HG03139 (cell line): ENCODE results near the gene SPRR2E.
"Not testable (repeated sequence)": the region's sequence is repeated elsewhere in the genome, so short reads cannot be mapped to it uniquely, and the experiment has no call there.

ENCODE experiments used
- ATAC-seq: cut with Tn5 transposase; IDR thresholded peaks from one replicate; pipeline ENCODE4 v1.9.1; 2021; ENCODE audit not compliant: unreplicated experiment

Gene SPRR2E

DNA sequence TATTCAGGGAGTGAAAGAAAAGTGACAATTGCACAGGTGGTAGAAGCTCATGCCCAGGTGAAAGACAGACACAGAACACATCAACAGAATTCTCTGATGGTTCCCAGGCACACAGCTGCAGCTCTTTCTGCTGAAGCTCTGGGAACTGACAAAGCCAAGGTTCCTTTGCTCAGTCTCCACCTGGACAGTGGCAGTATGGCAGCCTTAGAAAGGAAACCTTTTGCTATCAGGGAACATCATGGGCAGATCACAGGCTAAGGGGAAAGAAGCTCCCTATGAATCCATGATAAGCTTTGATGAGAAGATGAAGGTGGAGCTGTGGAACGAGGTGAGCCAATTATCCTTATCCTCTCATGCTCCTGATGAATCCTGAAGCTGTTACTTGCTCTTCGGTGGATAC lies 24.1 kb downstream of the SPRR2E start:
- no peak for ATAC-seq

DNA sequence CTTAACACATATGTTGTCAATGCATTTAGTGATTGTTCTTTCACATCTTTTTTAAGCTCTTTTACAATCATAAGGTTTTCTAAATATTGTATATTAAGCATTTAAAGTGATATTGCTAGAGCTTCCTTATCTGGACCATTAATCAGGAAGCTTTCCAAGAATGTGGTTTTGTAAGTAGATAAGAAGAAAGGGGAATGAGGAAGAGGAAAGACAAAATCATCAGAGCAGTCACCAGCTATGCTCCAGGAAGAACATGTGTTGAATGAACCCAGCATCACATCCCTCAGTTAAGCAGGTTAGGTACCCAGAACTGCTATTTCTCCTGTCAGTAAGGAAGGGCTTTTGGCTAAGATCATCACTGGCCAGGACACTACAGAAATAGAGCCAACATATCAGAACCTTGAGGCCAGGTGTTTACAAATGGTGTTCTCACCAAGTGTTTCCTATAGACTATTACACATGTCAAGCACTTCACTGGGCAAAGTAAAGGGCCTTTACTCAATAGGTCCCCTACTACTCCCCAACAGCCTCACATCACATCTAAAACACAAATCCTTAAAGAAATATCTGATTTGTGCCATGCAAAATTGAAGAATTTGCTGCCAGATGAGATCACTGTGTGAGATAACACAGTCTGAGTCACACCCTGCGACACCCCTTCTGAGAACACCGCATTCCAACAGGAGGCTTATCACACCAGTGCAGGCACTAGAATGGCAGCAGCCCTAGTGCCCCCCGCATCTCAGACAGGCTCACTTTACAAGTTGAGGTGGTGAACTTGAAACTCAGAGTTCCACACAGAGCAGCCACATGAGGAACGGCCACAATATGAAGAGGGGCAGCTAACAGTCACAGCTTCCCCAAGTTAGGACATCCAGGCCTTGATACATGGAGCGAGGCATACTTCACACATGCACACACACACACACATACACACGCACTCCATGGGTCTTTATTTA lies 35.2 kb downstream of the SPRR2E start:
- ATAC-seq, result no peak

DNA sequence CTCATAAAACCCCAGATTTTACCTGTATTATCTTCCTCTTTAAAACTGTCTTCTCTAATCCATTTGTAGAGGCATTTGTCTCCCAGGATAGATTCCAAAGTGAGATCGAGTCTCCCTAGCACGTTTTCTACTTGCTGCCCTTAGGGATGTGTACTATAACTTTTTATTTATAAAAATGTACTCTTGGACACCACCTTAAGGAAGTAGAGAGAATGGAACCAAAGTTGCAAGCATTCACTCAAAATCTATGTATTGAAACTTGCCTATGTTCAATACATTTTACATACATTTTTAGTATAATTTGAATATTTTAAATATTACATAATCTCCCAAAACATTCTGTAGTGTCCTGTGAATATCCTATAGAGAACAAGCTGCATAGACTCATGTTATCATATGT lies 36.2 kb downstream of the SPRR2E start:
- ATAC-seq, result no peak

DNA sequence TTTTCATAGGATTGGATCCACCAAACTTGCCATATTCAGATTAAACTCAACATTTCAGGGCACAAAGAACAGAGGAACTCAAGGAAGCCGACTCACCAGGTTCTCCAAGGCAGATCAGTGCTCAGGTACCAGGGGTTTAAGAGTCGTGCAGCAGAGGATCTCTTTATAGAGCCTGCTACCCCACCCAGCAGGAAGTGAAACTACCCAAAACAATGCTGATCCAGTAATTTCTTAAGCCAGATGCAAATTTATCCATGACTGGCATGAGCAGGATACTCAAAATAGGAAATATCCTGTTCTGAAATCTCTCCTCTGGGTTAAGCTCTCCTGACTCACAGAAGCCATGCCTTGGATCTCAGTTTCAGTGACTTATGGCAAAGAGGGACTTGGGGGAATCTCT lies 37.0 kb downstream of the SPRR2E start, which contains the start of gene SPRR2A:
SPRR2A (minus strand) TSS at position 138 of the 400 bp plus-strand sequence. CDS start 777 bp downstream, outside the sequence.
- no peak for ATAC-seq

DNA sequence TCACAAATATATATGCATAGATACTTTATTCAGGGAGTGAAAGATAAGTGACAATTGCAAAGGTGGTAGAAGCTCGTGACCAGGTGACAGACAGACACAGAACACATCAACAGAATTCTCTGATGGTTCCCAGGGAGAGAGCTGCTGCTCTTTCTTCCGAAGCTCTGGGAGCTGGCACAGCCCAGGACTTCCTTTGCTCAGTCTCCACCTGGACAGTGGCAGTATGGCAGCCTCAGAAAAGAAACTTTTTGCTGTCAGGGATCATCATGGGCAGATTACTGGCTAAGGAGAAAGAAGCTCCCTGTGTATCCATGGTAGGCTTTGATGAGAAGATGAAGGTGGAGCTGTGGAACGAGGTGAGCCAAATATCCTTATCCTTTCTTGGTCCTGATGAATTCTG lies 38.2 kb downstream of the SPRR2E start:
- ATAC-seq, result not testable (repeated sequence)

DNA sequence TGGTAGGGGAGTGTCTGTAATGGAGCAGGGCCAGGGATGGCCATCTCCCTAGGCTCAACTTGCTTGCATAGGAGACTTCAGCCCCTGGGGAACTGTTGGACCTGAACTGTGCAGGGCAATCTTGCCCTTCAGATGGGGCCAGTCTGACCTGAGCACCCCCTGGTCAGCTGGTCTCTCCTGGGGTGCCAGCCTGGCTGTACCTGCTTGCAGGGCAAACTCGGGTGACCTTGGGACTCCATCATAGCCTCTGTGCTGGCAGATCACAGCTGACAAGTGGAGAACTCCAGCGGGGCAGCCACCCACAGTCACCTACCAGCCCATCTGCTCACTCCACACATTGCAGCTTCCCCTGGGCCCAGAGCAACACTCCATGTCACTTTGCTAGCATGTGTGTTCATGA lies 45.1 kb downstream of the SPRR2E start:
- ATAC-seq, result no peak
